Panc1 (cell line): ENCODE results near the gene SPATC1L. TPM values are rescaled to one million over a fixed set of nuclear protein-coding genes. Genes with fewer than 3 reads are reported as not detected.
A peak's percentile ranks its signal among the peaks of the same experiment; 100 is the strongest.

ENCODE experiments used
- ATAC-seq: fragments of 200-7000 bp; cut with Tn5 transposase; 2 replicates; pipeline ENCODE4 v1.9.1; 2020; ENCODE audit warnings: mild to moderate bottlenecking, moderate library complexity
- BruUV-seq: library from RNA; stranded (reverse); fragments of 400-500 nt; replicated peaks from 2 replicates; lab custom pipeline; 2021; lab: Mats Ljungman, UMichigan
- CTCF ChIA-PET: fragments of 300-600 bp; sonication (Branson Sonifier 250); formaldehyde crosslinking; loops from one replicate; lab custom pipeline; 2022; ENCODE audit warnings: antibody characterized with exemption; lab: Charles Lee
- POLR2A ChIA-PET: fragments of 300-600 bp; sonication (Branson Sonifier 250); formaldehyde crosslinking; loops from one replicate; lab custom pipeline; 2022; ENCODE audit warnings: antibody characterized with exemption; lab: Charles Lee
- DNase-seq: peaks from one replicate; pipeline ENCODE4 v3.0.0-alpha.2; 2010; ENCODE audit warnings: low read depth, low spot score
- H3K27ac ChIP-seq: 2 replicates; pipeline ENCODE4 v1.5.1; 2011; ENCODE audit warnings: mild to moderate bottlenecking, low read length, inconsistent platforms
- H3K27me3 ChIP-seq: fragments of 200-500 bp; sonication (Bioruptor generic); 2 replicates; pipeline ENCODE4 v1.6.0; 2014; ENCODE audit warnings: low read length, inconsistent platforms; ENCODE audit not compliant: control insufficient read depth, insufficient read depth
- H3K36me3 ChIP-seq: fragments of 200-500 bp; sonication (Bioruptor generic); 2 replicates; pipeline ENCODE4 v1.5.1; 2014; ENCODE audit warnings: inconsistent platforms, mild to moderate bottlenecking, low read length, moderate library complexity; ENCODE audit not compliant: control insufficient read depth, insufficient read depth
- H3K4me1 ChIP-seq: 2 replicates; pipeline ENCODE4 v1.5.1; 2011; ENCODE audit warnings: inconsistent platforms, mild to moderate bottlenecking, low read length, moderate library complexity; ENCODE audit not compliant: control insufficient read depth, insufficient read depth
- H3K4me3 ChIP-seq, 2 experiments: 2 replicates each; pipeline ENCODE4 v1.5.1; 2011 to 2012; ENCODE audit warnings: low read depth in 2 of 2, low read length in 2 of 2, mild to moderate bottlenecking in 2 of 2, inconsistent platforms in 1 of 2, moderate library complexity in 1 of 2
- H3K9me3 ChIP-seq: fragments of 200-500 bp; sonication (Bioruptor generic); 2 replicates; pipeline ENCODE4 v1.5.1; 2014; ENCODE audit warnings: low read depth, mild to moderate bottlenecking, inconsistent platforms, low read length, moderate library complexity; ENCODE audit not compliant: control insufficient read depth, insufficient read depth
- CTCF ChIP-seq: fragments of 450-650 bp; IDR thresholded peaks from 2 replicates; pipeline ENCODE4 v1.5.1; 2017; ENCODE audit warnings: mild to moderate bottlenecking
- POLR2AphosphoS5 ChIP-seq: IDR thresholded peaks from 2 replicates; pipeline ENCODE4 v1.6.1; 2012; ENCODE audit warnings: mild to moderate bottlenecking, low read depth, low read length, moderate library complexity
- REST ChIP-seq, 2 experiments: IDR thresholded peaks; 2 replicates each; pipeline ENCODE4 v1.6.1; 2011 to 2012; ENCODE audit warnings: low read depth in 2 of 2, control low read depth in 1 of 2, low read length in 1 of 2, mild to moderate bottlenecking in 1 of 2, moderate library complexity in 1 of 2; ENCODE audit not compliant: insufficient read depth in 1 of 2
- SIN3A ChIP-seq: IDR thresholded peaks from 2 replicates; pipeline ENCODE4 v1.6.1; 2012; ENCODE audit warnings: low read depth, mild to moderate bottlenecking, low read length, moderate library complexity, borderline replicate concordance; ENCODE audit not compliant: insufficient read depth
- TCF7L2 ChIP-seq: IDR thresholded peaks from 2 replicates; pipeline ENCODE4 v1.6.1; 2011; ENCODE audit warnings: mild to moderate bottlenecking, low read depth, low read length, inconsistent platforms
- in situ Hi-C: cut with HindIII; loops from 2 replicates; pipeline ENCODE4 v1.10.0; 2016; ENCODE audit warnings: low sequenced_read_pairs, low pct_unique_long_range_greater_than_20kb
- intact Hi-C: fragments of 100-400 bp; cut with micrococcal nuclease; formaldehyde crosslinking; loops from one replicate; pipeline ENCODE4 v1.10.0; 2022; ENCODE audit not compliant: unreplicated experiment
- total RNA-seq: library from RNA; stranded (reverse); gene quantifications from one replicate; pipeline ENCODE4 v1.2.1, GENCODE V29; 2021; ENCODE audit not compliant: unreplicated experiment

The SPATC1L gene
- total RNA-seq, 1 experiment from 2014 or later = 0.26 TPM

GRCh38 chr21:46218906-46219590 is 34.8 kb upstream of the SPATC1L start:
- ChIA-PET POLR2A (no interaction called here), CTCF (interaction anchor here (0.7 kb wide), 1 partner anchor 181 kb away, joined by 9 read pairs; no protein-coding TSS in a partner anchor)
- no peaks in the 10 kb centered on the region for H3K36me3 ChIP-seq
- BruUV-seq = no TSS peak
- in situ Hi-C loops (no loop called here), intact Hi-C loops (no loop called here)
- H3K27me3 ChIP-seq = no peaks in the 10 kb centered on the region
- TF ChIP-seq CTCF (no peak), TCF7L2 (no peak), SIN3A (no peak), REST (IDR thresholded peaks at IDR 0.05; ENCODE audit: insufficient read depth in 1 of 2, low read depth in 2 of 2, low read length in 1 of 2) (no peak), POLR2AphosphoS5 (no peak)
- DNase-seq = no peak
- no peak for ATAC-seq
- H3K4me3 ChIP-seq = no peak overlapping the region
- H3K4me1 ChIP-seq = no peaks in the 10 kb centered on the region
- H3K9me3 ChIP-seq = no peaks in the 10 kb centered on the region
- H3K27ac ChIP-seq = no peak overlapping the region

GRCh38 chr21:46217511-46218196 is 33.4 kb upstream of the SPATC1L start:
- Histone ChIP-seq H3K36me3 (no peaks in the 10 kb centered on the region), H3K27me3 (no peaks in the 10 kb centered on the region), H3K27ac (no peak overlapping the region), H3K4me1 (no peaks in the 10 kb centered on the region), H3K9me3 (no peaks in the 10 kb centered on the region), H3K4me3 (no peak overlapping the region)
- TF ChIP-seq REST (IDR thresholded peaks at IDR 0.05; ENCODE audit: insufficient read depth in 1 of 2, low read depth in 2 of 2, low read length in 1 of 2) = no peak
- TF ChIP-seq TCF7L2 = no peak
- no peak for TF ChIP-seq CTCF
- TF ChIP-seq POLR2AphosphoS5 = no peak
- TF ChIP-seq SIN3A = no peak
- ATAC-seq (no peak), DNase-seq (no peak)
- TSS peak; percentile 37 for BruUV-seq
- ChIA-PET POLR2A (no interaction called here), CTCF (no interaction called here)
- intact Hi-C loops = no loop called here
- in situ Hi-C loops = no loop called here
